ENCODE data around the gene SIVA1. TPM values are rescaled to one million over a fixed set of nuclear protein-coding genes. Genes with fewer than 3 reads are reported as not detected.

Gene SIVA1
- polyA plus RNA-seq, 3 donors = 102 to 193 (median 156) TPM

DNA sequence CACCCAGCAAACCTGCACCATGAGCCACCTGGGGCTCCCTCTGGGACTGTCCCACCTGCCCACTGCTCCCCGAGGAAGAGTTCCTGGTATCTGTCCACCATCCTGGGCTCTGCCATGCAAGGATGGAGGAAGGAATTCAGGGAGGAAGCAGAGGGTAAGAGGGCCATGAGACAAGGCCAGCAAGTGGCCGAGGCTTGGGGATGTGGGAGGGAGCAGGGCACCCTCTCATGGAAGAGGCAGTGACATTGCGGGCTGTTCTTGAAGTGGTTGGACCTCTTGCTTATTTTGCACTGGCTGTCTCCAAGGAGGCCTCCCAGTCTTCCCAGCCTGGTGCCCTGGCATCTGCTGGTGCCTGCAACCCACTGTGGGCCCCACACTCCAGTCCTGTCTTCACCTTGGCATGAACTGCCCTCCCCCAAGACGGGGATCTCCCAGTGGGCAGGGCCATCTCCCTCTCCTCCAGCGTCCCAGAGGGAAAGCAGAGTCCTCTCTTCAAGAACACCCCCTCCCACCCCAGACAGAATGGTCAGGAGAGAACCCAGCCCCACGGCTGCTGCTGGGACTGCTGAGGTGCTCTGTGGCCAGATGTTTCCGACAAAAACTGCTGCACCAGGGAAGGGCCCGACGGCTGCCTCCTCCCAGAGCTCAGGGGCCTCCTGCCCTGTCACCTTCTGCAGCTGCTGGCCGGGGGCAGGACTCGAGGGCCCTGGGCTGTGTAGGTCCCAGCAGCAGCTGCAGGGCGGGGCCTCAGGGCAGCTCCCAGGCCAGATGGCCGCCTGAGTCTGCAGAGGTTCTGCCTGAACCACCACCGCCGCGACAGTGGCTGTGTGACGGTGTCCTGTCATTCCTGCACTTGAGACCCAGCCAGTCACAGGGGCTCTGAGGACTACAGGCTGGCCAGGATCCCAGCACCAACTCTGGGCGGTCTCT lies 44.4 kb downstream of the SIVA1 start:
- Mint-ChIP-seq H3K36me3 (peaks cover 0 to 12% of the 10 kb centered on the region in 2 donors), H3K27me3 (ENCODE audit: low read depth in 3 of 3) (peaks cover 21 to 52% (median 30%) of the 10 kb centered on the region in 3 donors), H3K4me3 (no peak overlapping the region), H3K9me3 (peaks cover 0 to 2% (median 0%) of the 10 kb centered on the region in 7 donors), H3K4me1 (peaks cover 50% of the 10 kb centered on the region), H3K27ac (no peak overlapping the region)
- Histone ChIP-seq H3K4me3 (replicated peaks in 1 of 3; ENCODE audit: low read depth in 2 of 3, low read length in 3 of 3) (no peak overlapping the region), H4K20me1 (ENCODE audit: insufficient read depth, low read length) (peaks cover 25% of the 10 kb centered on the region), H3K9me3 (replicated peaks in 1 of 2; ENCODE audit: control insufficient read depth in 1 of 2, insufficient read depth in 1 of 2, low read length in 2 of 2) (no peaks in the 10 kb centered on the region), H3K79me2 (ENCODE audit: insufficient read depth, low read length) (peaks cover 27% of the 10 kb centered on the region), H3K4me1 (ENCODE audit: control insufficient read depth in 1 of 2, insufficient read depth in 2 of 2, low read length in 2 of 2) (peaks cover 44 to 56% of the 10 kb centered on the region in 2 donors), H3K27me3 (ENCODE audit: control insufficient read depth in 2 of 2, insufficient read depth in 2 of 2, low read length in 2 of 2) (peaks cover 0 to 32% of the 10 kb centered on the region in 2 donors), H3K27ac (ENCODE audit: low read depth in 1 of 2, low read length in 2 of 2) (no peak overlapping the region), H3K4me2 (replicated peaks; ENCODE audit: extremely low read depth, low read length, poor library complexity, severe bottlenecking) (no peak overlapping the region), H2AFZ (ENCODE audit: insufficient read depth, low read depth, low read length, poor library complexity, severe bottlenecking) (no peak overlapping the region), H3K9ac (ENCODE audit: insufficient read depth, low read length, poor library complexity, severe bottlenecking) (no peak overlapping the region), H3K36me3 (replicated peaks in 1 of 2; ENCODE audit: control insufficient read depth in 1 of 2, insufficient read depth in 2 of 2, low read length in 2 of 2) (no peaks in the 10 kb centered on the region)
- TF ChIP-seq, protein P1, sequence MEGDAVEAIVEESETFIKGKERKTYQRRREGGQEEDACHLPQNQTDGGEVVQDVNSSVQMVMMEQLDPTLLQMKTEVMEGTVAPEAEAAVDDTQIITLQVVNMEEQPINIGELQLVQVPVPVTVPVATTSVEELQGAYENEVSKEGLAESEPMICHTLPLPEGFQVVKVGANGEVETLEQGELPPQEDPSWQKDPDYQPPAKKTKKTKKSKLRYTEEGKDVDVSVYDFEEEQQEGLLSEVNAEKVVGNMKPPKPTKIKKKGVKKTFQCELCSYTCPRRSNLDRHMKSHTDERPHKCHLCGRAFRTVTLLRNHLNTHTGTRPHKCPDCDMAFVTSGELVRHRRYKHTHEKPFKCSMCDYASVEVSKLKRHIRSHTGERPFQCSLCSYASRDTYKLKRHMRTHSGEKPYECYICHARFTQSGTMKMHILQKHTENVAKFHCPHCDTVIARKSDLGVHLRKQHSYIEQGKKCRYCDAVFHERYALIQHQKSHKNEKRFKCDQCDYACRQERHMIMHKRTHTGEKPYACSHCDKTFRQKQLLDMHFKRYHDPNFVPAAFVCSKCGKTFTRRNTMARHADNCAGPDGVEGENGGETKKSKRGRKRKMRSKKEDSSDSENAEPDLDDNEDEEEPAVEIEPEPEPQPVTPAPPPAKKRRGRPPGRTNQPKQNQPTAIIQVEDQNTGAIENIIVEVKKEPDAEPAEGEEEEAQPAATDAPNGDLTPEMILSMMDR (IDR thresholded peaks at IDR 0.05) = no peak
- whole genome bisulfite sequencing (ENCODE audit: insufficient coverage) = 60% methylated on average over 17 of the region's 18 CpGs
- intact Hi-C loops (cut with micrococcal nuclease) = loop anchor here in 1 of 2 donors (5.0 to 10.0 kb wide), 2 partner anchors 75 to 187 kb away; partner anchors contain the start of genes ADSS1 and CLBA1
- DNase-seq = no peak

DNA sequence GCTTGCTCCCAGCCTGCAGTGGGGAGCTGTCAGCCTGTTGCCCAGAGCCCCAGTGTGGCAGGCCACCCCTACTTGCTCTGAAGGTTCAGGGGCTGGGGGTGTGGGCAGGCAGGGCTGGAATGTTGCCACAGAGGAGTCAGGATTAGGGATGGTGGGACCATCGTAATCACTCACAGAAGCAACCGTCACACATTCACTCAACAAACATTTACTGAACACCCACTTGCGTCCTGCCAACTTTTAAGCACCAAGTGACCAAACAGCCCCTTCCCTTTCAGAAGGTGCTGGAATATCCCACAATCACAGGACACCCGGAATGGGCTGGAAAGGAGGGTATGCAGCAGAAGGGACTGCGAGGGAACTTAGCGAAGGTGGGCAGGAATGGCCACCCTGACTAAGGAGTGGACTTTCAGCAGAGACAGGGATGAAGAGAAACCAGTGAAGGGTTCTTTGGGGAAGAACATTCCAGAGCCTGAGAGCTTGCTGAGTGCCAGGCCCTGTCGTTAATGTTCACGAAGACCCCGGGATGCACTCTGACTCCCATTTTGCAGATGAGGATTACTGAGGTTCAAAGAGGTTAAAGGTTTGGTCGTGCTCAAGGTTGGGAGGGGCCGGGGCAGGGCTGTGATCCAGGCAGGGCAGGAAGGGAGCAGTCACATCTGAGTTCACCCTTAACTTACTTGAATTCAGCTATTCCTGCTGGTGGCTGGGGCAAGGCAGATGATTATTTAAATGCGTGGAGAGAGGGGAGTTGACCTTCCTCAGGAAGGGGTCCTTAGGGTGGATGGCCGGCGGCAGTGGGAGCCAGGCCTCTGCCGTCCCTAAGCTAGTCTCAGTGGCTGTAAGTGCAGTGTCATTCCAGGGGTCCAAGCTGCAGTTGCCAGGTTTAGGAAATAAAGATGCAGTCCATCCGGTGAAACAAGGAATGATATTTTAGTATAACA lies 45.6 kb downstream of the SIVA1 start:
- Histone ChIP-seq H3K79me2 (ENCODE audit: insufficient read depth, low read length) (peaks cover 15% of the 10 kb centered on the region), H3K27me3 (ENCODE audit: control insufficient read depth in 2 of 2, insufficient read depth in 2 of 2, low read length in 2 of 2) (peaks cover 0 to 34% of the 10 kb centered on the region in 2 donors), H3K27ac (ENCODE audit: low read depth in 1 of 2, low read length in 2 of 2) (no peak overlapping the region), H4K20me1 (ENCODE audit: insufficient read depth, low read length) (peaks cover 13% of the 10 kb centered on the region), H3K4me2 (replicated peaks; ENCODE audit: extremely low read depth, low read length, poor library complexity, severe bottlenecking) (no peak overlapping the region), H3K9me3 (replicated peaks in 1 of 2; ENCODE audit: control insufficient read depth in 1 of 2, insufficient read depth in 1 of 2, low read length in 2 of 2) (no peaks in the 10 kb centered on the region), H3K4me3 (replicated peaks in 1 of 3; ENCODE audit: low read depth in 2 of 3, low read length in 3 of 3) (no peak overlapping the region), H2AFZ (ENCODE audit: insufficient read depth, low read depth, low read length, poor library complexity, severe bottlenecking) (no peak overlapping the region), H3K36me3 (replicated peaks in 1 of 2; ENCODE audit: control insufficient read depth in 1 of 2, insufficient read depth in 2 of 2, low read length in 2 of 2) (no peaks in the 10 kb centered on the region), H3K4me1 (ENCODE audit: control insufficient read depth in 1 of 2, insufficient read depth in 2 of 2, low read length in 2 of 2) (peaks cover 37 to 44% of the 10 kb centered on the region in 2 donors), H3K9ac (ENCODE audit: insufficient read depth, low read length, poor library complexity, severe bottlenecking) (no peak overlapping the region)
- TF ChIP-seq, protein P1 (IDR thresholded peaks at IDR 0.05) = no peak
- Mint-ChIP-seq H3K27ac (peak overlapping the region in 1 of 7 donors; percentile 39), H3K9me3 (peaks cover 0 to 2% (median 0%) of the 10 kb centered on the region in 7 donors), H3K27me3 (ENCODE audit: low read depth in 3 of 3) (peaks cover 21 to 58% (median 32%) of the 10 kb centered on the region in 3 donors), H3K4me1 (peaks cover 41% of the 10 kb centered on the region), H3K4me3 (peak overlapping the region; percentile 8 to 73), H3K36me3 (peaks cover 0 to 5% of the 10 kb centered on the region in 2 donors)
- 85% methylated on average over 12 of the region's 16 CpGs for WGBS (ENCODE audit: insufficient coverage)
- DNase-seq = no peak
- intact Hi-C loops (cut with micrococcal nuclease) = loop anchor here in 1 of 2 donors (5.0 to 10.0 kb wide), 2 partner anchors 76 to 186 kb away; partner anchors contain the start of genes ADSS1 and CLBA1

Measured in CD14-positive monocyte (primary cell).